Trophoblast cell (in vitro differentiated cells and primary cell): ENCODE data around the gene GOLGA6C.
"Not testable (repeated sequence)": the region's sequence is repeated elsewhere in the genome, so short reads cannot be mapped to it uniquely, and the experiment has no call there.

Source experiments
- DNase-seq, 2 donors: peaks; one replicate each; pipeline ENCODE4 v3.0.0-alpha.2; 2016
- H2AFZ ChIP-seq: 2 replicates; pipeline ENCODE4 v1.6.1; 2013; ENCODE audit warnings: low read length, moderate library complexity, mild to moderate bottlenecking; ENCODE audit not compliant: insufficient read depth, poor library complexity
- H2AK5ac ChIP-seq: 2 replicates; pipeline ENCODE4 v1.6.1; 2013; ENCODE audit warnings: mild to moderate bottlenecking, low read length
- H2BK120ac ChIP-seq: 2 replicates; pipeline ENCODE4 v1.6.1; 2013; ENCODE audit warnings: low read length, mild to moderate bottlenecking, moderate library complexity; ENCODE audit not compliant: insufficient read depth, poor library complexity
- H2BK12ac ChIP-seq: 2 replicates; pipeline ENCODE4 v1.6.1; 2013; ENCODE audit warnings: mild to moderate bottlenecking, low read length, moderate library complexity
- H2BK5ac ChIP-seq: 2 replicates; pipeline ENCODE4 v1.6.1; 2013; ENCODE audit warnings: low read length, low read depth, moderate library complexity, mild to moderate bottlenecking; ENCODE audit not compliant: poor library complexity
- H3K14ac ChIP-seq: 2 replicates; pipeline ENCODE4 v1.6.1; 2013; ENCODE audit warnings: mild to moderate bottlenecking, low read length
- H3K18ac ChIP-seq: 2 replicates; pipeline ENCODE4 v1.6.1; 2013; ENCODE audit warnings: mild to moderate bottlenecking, low read length
- H3K23ac ChIP-seq: 2 replicates; pipeline ENCODE4 v1.6.1; 2013; ENCODE audit warnings: low read length
- H3K27ac ChIP-seq: 2 replicates; pipeline ENCODE4 v1.5.1; 2013; ENCODE audit warnings: low read depth, mild to moderate bottlenecking, inconsistent platforms, low read length, moderate library complexity
- H3K27me3 ChIP-seq: 2 replicates; pipeline ENCODE4 v1.6.1; 2013; ENCODE audit warnings: inconsistent platforms, mild to moderate bottlenecking, low read length, moderate library complexity; ENCODE audit not compliant: insufficient read depth
- H3K36me3 ChIP-seq, 2 experiments: 1 replicate in 1 of 2; 2 replicates in 1 of 2; pipeline ENCODE4 v1.6.1; 2013; ENCODE audit warnings: low read length in 2 of 2, mild to moderate bottlenecking in 2 of 2, moderate library complexity in 1 of 2; ENCODE audit not compliant: insufficient read depth in 2 of 2, control insufficient read depth in 1 of 2
- H3K4ac ChIP-seq: 2 replicates; pipeline ENCODE4 v1.6.1; 2013; ENCODE audit warnings: low read depth, mild to moderate bottlenecking, low read length, moderate library complexity
- H3K4me1 ChIP-seq, 2 experiments: 1 replicate in 1 of 2; 2 replicates in 1 of 2; pipeline ENCODE4 v1.6.1; 2013; ENCODE audit warnings: low read length in 2 of 2, mild to moderate bottlenecking in 2 of 2, moderate library complexity in 1 of 2; ENCODE audit not compliant: insufficient read depth in 2 of 2, control insufficient read depth in 1 of 2
- H3K4me2 ChIP-seq: 2 replicates; pipeline ENCODE4 v1.6.1; 2013; ENCODE audit warnings: inconsistent platforms, mild to moderate bottlenecking, low read length, moderate library complexity
- H3K4me3 ChIP-seq: 2 replicates; pipeline ENCODE4 v1.5.1; 2013; ENCODE audit warnings: mild to moderate bottlenecking, low read depth, low read length, inconsistent platforms
- H3K79me1 ChIP-seq: one replicate; pipeline ENCODE4 v1.6.1; 2013; ENCODE audit warnings: low read length
- H3K79me2 ChIP-seq: 2 replicates; pipeline ENCODE4 v1.6.1; 2013; ENCODE audit warnings: low read length, mild to moderate bottlenecking; ENCODE audit not compliant: control insufficient read depth, insufficient read depth, poor library complexity
- H3K9ac ChIP-seq: 2 replicates; pipeline ENCODE4 v1.6.1; 2013; ENCODE audit warnings: mild to moderate bottlenecking, low read length
- H3K9me3 ChIP-seq: 2 replicates; pipeline ENCODE4 v1.6.1; 2013; ENCODE audit warnings: low read depth, mild to moderate bottlenecking, control low read depth, inconsistent platforms, low read length; ENCODE audit not compliant: insufficient read depth
- H4K12ac ChIP-seq: 2 replicates; pipeline ENCODE4 v1.6.1; 2013; ENCODE audit warnings: low read depth, mild to moderate bottlenecking, low read length, moderate library complexity
- H4K8ac ChIP-seq: 2 replicates; pipeline ENCODE4 v1.6.1; 2013; ENCODE audit warnings: low read depth, mild to moderate bottlenecking, low read length, moderate library complexity
- H4K91ac ChIP-seq: one replicate; pipeline ENCODE4 v1.6.1; 2013; ENCODE audit warnings: low read depth, mild to moderate bottlenecking, low read length, moderate library complexity
- WGBS: extraction: QIAGEN DNeasy Blood & Tissue Kit; methylation state at CpG from one replicate; pipeline ENCODE4 v1.1.7; 2013; ENCODE audit warnings: missing lambda C conversion rate; ENCODE audit not compliant: insufficient read length, insufficient coverage; ENCODE audit errors: extremely low coverage; 5-methylcytosine and 5-hydroxymethylcytosine counted together

The GOLGA6C gene

DNA sequence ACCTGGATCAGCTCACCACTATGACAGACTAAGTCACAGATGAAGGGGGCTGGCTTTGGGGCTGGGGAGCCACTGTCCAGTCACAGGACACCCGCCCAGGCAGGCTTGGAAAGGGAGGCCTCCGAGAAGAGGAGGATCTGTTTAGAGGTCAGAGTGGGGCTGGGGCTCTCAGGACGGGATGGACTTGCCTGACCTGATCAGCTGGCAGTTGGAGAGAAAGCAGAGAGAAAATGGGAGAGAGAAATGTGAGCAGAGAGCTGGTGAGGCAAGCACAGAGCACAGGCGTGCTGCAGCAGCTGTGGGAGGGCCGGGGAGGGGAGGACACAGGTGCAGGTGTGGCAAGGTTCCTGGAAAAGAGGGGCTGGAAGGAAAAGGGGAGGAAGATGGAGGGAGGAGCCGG is 41.9 kb downstream of the GOLGA6C start:
- H3K18ac ChIP-seq, H3K4me3 ChIP-seq, H3K4me1 ChIP-seq, H3K79me2 ChIP-seq, H3K36me3 ChIP-seq, H2AFZ ChIP-seq, H2AK5ac ChIP-seq, H2BK120ac ChIP-seq, H4K8ac ChIP-seq, DNase-seq, H3K27ac ChIP-seq, H3K9ac ChIP-seq, H3K23ac ChIP-seq, H4K12ac ChIP-seq, H3K9me3 ChIP-seq, H3K14ac ChIP-seq, H2BK5ac ChIP-seq, H4K91ac ChIP-seq, H3K79me1 ChIP-seq, H3K4me2 ChIP-seq, H3K27me3 ChIP-seq, H3K4ac ChIP-seq, H2BK12ac ChIP-seq: not testable (repeated sequence)
- no CpG with 5 or more reads among the region's 6 CpGs for WGBS

DNA sequence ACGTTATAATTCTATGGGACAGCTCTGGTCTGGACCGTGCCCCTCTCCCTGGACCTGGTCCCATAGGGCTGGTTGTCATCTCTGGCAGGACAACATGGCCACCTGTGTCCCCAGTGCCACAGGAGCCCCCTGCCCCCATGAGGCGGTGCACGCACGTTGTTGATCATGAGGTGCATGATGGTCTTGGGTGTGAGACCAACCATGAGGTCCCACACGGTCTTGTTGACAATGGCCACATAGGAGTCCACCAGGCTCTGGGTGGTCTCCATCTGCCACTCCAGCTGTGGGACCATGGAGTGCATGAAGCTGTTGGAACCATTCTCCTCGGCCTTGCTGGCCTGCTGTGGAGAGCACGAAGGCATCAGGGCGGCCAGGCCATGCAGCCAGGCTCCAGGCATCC is 44.2 kb downstream of the GOLGA6C start:
- H3K4ac ChIP-seq: no peak overlapping the region
- no peak overlapping the region for H2BK5ac ChIP-seq
- H3K18ac ChIP-seq: no peak overlapping the region
- H3K27me3 ChIP-seq: no peaks in the 10 kb centered on the region
- WGBS: no CpG with 5 or more reads among the region's 9 CpGs
- H3K9ac ChIP-seq: no peak overlapping the region
- H3K14ac ChIP-seq: no peak overlapping the region
- no peak overlapping the region for H2AK5ac ChIP-seq
- H3K4me3 ChIP-seq: no peak overlapping the region
- H3K4me2 ChIP-seq: no peak overlapping the region
- no peak overlapping the region for H3K27ac ChIP-seq
- no peaks in the 10 kb centered on the region for H3K9me3 ChIP-seq
- no peak overlapping the region for H2BK120ac ChIP-seq
- peaks cover 3% of the 10 kb centered on the region in 2 experiments for H3K4me1 ChIP-seq
- H4K91ac ChIP-seq: no peak overlapping the region
- H3K79me1 ChIP-seq: no peaks in the 10 kb centered on the region
- H3K23ac ChIP-seq: no peak overlapping the region
- no peak overlapping the region for H4K8ac ChIP-seq
- no peak overlapping the region for H2BK12ac ChIP-seq
- no peaks in the 10 kb centered on the region for H3K36me3 ChIP-seq
- no peak overlapping the region for H4K12ac ChIP-seq
- H3K79me2 ChIP-seq: no peaks in the 10 kb centered on the region
- no peak overlapping the region for H2AFZ ChIP-seq
- DNase-seq: no peak

GRCh38 chr15:75302753-75303152 is 44.6 kb downstream of the GOLGA6C start:
- no CpG with 5 or more reads among the region's 4 CpGs for WGBS

DNA sequence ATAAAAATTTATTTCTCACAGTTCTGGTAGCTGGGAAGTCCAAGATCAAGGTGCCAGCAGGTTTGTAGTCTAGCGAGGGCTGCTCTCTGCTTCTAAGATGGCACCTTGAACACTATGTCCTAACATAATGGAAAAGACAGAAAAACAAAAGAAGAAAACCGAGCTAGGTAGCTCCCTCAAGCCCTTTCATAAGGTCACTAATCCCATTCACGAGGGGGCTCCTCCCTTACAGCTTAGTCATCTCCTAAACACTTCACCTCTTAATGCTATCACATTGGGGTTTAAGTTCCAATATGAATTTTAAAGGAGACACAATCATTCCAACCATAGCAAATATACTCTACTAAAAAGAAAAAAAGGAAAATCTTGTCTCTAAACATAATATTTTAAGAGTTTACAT is 48.1 kb downstream of the GOLGA6C start:
- H3K23ac ChIP-seq: no peak overlapping the region
- H3K27ac ChIP-seq: no peak overlapping the region
- no peaks in the 10 kb centered on the region for H3K79me2 ChIP-seq
- no peaks in the 10 kb centered on the region for H3K79me1 ChIP-seq
- H2AFZ ChIP-seq: no peak overlapping the region
- no peak overlapping the region for H2AK5ac ChIP-seq
- no peak overlapping the region for H3K18ac ChIP-seq
- H3K9me3 ChIP-seq: no peaks in the 10 kb centered on the region
- no peak overlapping the region for H2BK12ac ChIP-seq
- H3K4me3 ChIP-seq: no peak overlapping the region
- H4K91ac ChIP-seq: no peak overlapping the region
- no peak overlapping the region for H3K4ac ChIP-seq
- no peak overlapping the region for H3K14ac ChIP-seq
- no peak overlapping the region for H4K8ac ChIP-seq
- no peak overlapping the region for H2BK5ac ChIP-seq
- H2BK120ac ChIP-seq: no peak overlapping the region
- H4K12ac ChIP-seq: no peak overlapping the region
- no peaks in the 10 kb centered on the region for H3K27me3 ChIP-seq
- DNase-seq: no peak
- no peak overlapping the region for H3K4me2 ChIP-seq
- no peaks in the 10 kb centered on the region for H3K36me3 ChIP-seq
- no peaks in the 10 kb centered on the region for H3K4me1 ChIP-seq
- H3K9ac ChIP-seq: no peak overlapping the region
- no CpG with 5 or more reads among the region's 3 CpGs for WGBS

More at GRCh38 chr15:75302753-75303152, 44.6 kb downstream of the GOLGA6C start:
- not testable (repeated sequence) for H4K8ac ChIP-seq, H3K9ac ChIP-seq, H3K79me2 ChIP-seq, H2BK12ac ChIP-seq, H4K12ac ChIP-seq, H3K4me3 ChIP-seq, H3K4me1 ChIP-seq, H3K27ac ChIP-seq, H3K23ac ChIP-seq, H3K4ac ChIP-seq, H2AK5ac ChIP-seq, H3K18ac ChIP-seq, H3K14ac ChIP-seq, H3K79me1 ChIP-seq, DNase-seq, H3K27me3 ChIP-seq, H2BK5ac ChIP-seq, H4K91ac ChIP-seq, H3K4me2 ChIP-seq, H2AFZ ChIP-seq, H2BK120ac ChIP-seq, H3K9me3 ChIP-seq, H3K36me3 ChIP-seq
